OCI-LY3 (cell line): ENCODE data around the gene NOVA1.

ENCODE experiments used
- CTCF ChIP-seq: fragments of 200-600, 300-600 bp; sonication (generic); IDR thresholded peaks from 2 replicates; pipeline ENCODE4 v1.5.1; 2014; ENCODE audit warnings: antibody characterized with exemption, low read length, low read depth
- EZH2phosphoT487 ChIP-seq: fragments of 200-600 bp; shearing (Covaris generic); IDR thresholded peaks from 2 replicates; pipeline ENCODE4 v1.6.1; 2018; ENCODE audit warnings: antibody characterized with exemption, mixed run types, low read depth

DNA sequence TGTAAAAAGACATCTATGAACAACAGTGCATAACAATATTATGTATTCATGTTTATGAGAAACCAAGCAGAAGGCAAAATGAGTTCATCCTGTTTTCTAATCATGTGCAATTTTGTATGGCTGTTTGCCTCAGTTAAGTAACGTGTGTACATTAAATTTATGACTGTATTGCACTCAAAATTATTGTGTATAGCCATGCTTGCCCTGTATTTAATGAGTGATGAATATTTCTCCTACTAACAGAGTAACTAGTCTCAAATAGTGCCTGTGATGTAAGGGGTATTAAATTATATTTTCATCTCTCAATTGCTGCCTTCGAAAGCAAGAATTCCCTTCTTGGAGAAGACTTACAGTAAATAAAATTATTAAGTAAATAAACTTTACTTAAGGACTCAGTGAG, 154.2 kb downstream of the NOVA1 start:
- no peak for TF ChIP-seq CTCF
- no peak for TF ChIP-seq EZH2phosphoT487
